ENCODE results near the gene CCDC92B. TPM values are rescaled to one million over a fixed set of nuclear protein-coding genes. Genes with fewer than 3 reads are reported as not detected.

Gene CCDC92B
- total RNA-seq, 2 experiments from 2014 or later = 0.08 to 0.09 TPM

DNA sequence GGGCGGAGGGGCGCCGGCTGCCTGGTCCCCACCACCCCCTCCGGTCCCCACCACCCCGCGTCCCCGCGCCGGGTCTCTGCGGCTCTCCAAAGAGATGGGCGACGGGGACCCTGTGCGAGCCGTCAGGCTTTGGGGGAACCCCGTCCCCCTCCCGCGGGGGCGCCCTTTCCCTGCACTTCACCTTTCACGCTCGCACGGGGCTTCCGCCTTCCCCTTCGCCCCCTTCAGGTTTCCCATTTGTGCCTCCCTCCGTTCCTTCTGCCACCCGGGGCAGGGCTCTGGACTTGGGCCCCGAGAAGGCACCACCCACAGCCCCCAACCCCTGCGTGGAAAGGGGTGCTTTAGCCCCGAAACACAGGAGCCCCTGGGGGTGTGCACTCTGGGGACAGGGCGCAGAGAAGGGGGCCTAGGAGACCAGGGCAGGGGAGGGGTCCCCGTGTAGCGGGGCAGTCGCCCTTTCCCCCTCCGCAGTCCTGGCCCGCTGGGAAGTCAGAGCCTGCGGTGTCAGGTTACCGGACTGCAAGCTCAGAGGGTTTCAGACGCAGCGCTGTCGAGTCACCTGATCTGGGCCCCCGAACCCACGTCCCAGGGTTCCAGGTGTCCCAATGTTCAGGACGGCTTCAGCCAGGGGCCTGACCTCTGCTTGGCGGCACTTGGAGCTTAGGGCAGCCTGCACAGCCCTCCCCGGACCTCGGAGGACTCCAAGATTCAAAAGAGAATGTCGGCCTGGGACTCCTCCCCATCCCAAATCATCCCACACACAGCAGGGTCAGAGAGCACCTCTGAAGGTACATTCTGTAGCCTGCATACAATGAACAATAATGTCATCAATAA lies 6.7 kb upstream of the CCDC92B start:
- peaks cover 52% of the 10 kb centered on the region for H3K27me3 Mint-ChIP-seq

DNA sequence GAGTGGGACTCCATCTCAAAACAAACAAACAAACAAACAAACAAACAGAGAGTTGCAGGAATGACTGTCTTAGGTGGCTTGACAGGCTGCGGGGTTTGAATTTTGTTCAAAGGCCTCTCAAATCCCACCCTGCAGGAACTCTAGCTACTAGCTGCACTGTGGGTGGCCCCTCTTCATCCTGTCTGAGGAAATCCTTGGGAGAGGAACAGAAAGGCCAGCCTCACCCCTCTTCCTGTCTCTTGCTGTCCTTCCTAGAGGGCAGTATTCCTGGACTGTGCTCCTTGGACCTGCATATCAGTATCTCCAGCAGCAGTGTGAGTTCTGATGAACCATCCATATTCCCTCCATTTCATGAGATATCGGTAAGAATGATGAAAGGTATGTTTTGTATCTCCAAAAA lies 2.0 kb upstream of the CCDC92B start:
- POLR2A ChIA-PET = no interaction called here
- Mint-ChIP-seq H3K36me3 (no peaks in the 10 kb centered on the region), H3K27me3 (peaks cover 56% of the 10 kb centered on the region), H3K4me1 (no peaks in the 10 kb centered on the region), H3K4me3 (no peak overlapping the region), H3K9me3 (no peaks in the 10 kb centered on the region), H3K27ac (no peak overlapping the region)
- DNase-seq = no peak
- no peak for ATAC-seq (ENCODE audit: low read depth)

More for the DNA sequence above, 6.7 kb upstream of the CCDC92B start:
- ATAC-seq (ENCODE audit: low read depth) = no peak
- no peaks in the 10 kb centered on the region for H3K9me3 Mint-ChIP-seq
- no peak overlapping the region for H3K27ac Mint-ChIP-seq
- no peaks in the 10 kb centered on the region for H3K4me1 Mint-ChIP-seq
- no peak for DNase-seq
- no peaks in the 10 kb centered on the region for H3K36me3 Mint-ChIP-seq
- H3K4me3 Mint-ChIP-seq = no peak overlapping the region
- POLR2A ChIA-PET = no interaction called here

DNA sequence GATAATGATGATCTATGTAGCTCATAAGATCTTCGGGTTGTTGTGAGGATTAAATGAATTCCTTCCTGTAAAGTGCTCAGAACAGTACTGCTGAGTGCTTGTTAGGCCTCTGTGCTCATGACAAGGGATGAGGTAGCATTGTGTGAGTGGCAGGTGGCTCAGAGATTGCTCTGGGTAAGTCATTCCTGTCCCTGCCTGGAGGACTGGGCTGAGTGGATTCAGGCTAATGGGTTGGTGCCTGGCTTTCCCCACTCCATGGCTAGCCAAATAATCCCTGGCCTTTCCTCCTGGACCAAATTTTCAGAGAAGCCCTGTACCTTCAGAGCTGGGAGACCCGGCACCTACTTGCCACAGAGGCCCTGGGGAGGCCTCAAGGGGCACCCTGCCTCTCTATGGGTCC lies 1.3 kb upstream of the CCDC92B start:
- Mint-ChIP-seq H3K4me1 (no peaks in the 10 kb centered on the region), H3K4me3 (no peak overlapping the region), H3K27me3 (peaks cover 54% of the 10 kb centered on the region), H3K27ac (no peak overlapping the region), H3K9me3 (no peaks in the 10 kb centered on the region), H3K36me3 (no peaks in the 10 kb centered on the region)
- POLR2A ChIA-PET = no interaction called here
- DNase-seq (no peak), ATAC-seq (ENCODE audit: low read depth) (no peak)

DNA sequence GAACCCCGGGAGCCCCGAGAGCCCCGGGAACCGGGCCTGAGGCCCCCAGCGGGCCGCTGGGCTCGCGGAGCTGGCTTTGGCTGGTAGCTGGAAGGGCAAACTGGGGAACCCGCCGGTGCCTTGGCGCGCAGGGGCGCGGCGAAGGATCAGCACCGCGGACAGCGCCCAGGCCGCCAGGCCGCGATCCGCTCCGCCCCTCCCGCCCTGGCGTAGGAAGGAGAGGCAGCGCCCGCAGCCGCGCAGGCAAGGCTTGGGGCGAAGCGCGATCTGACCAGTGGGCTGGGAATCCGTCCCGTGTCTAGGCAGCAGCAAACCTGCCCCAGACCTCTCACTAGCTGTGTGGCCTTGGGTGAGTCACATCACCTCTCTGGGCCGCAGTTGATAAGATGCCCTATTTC lies 331 bp upstream of the CCDC92B start:
- POLR2A ChIA-PET = no interaction called here
- H3K4me3 Mint-ChIP-seq = no peak overlapping the region
- peaks cover 52% of the 10 kb centered on the region for H3K27me3 Mint-ChIP-seq
- H3K36me3 Mint-ChIP-seq = no peaks in the 10 kb centered on the region
- DNase-seq (peak; percentile 90), ATAC-seq (ENCODE audit: low read depth) (peak; percentile 90)
- no peak overlapping the region for H3K27ac Mint-ChIP-seq
- no peaks in the 10 kb centered on the region for H3K4me1 Mint-ChIP-seq
- H3K9me3 Mint-ChIP-seq = no peaks in the 10 kb centered on the region

DNA sequence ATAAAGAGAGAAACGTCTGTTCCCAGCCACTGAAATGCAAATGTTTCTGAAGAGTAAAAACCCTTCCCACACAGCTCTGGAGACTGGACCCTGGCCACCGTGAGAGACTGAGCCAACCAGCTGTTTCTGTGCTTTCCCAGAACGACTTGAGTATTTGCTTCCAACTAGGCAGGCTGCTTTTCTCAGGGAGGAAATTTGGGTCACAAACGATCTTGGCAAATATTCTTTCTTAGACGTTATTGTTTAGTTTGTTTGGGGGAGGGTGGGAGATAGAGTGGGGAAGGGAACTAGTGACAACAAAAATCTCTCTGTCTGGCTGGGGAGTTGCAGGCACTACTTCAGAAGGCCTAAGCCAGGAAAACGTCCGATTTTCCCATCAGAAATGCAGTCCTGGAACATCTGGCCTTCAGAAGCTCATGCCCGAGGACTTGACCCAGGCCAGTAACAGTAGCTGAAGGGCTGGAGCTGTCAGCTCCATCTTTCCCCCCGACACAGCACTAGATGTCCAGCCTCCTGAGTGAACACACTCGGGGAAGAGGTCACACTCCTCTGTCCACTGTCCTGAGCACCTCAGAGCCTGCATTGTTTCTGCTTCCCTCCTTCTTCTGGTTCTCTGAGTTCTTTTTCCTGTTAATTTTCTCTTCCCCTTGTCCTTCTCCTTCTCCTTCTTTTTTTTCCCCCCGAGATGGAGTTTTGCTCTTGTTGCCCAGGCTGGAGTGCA lies 4.0 kb downstream of the CCDC92B start:
- H3K27ac Mint-ChIP-seq = no peak overlapping the region
- POLR2A ChIA-PET = no interaction called here
- no peaks in the 10 kb centered on the region for H3K9me3 Mint-ChIP-seq
- ATAC-seq (ENCODE audit: low read depth) (no peak), DNase-seq (no peak)
- no peak overlapping the region for H3K4me3 Mint-ChIP-seq
- peaks cover 26% of the 10 kb centered on the region for H3K27me3 Mint-ChIP-seq
- no peaks in the 10 kb centered on the region for H3K36me3 Mint-ChIP-seq
- H3K4me1 Mint-ChIP-seq = no peaks in the 10 kb centered on the region

DNA sequence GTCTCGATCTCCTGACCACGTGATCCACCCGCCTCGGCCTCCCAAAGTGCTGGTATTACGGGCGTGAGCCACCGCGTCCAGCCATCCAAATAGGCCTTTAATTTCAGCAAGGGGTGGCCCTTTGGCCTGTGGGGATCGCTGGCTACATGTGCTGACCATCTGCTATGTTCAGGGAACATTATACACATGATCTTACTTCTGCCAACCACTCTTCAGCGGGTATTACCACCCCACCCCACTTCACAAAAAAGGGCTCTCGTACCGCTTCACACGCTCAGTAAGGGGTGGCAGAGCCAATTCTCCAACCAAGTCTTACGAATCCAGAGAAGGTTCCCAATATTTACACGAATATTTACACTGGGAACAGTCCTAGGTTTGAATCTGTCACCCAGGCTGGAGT lies 11.8 kb downstream of the CCDC92B start:
- Mint-ChIP-seq H3K9me3 (no peaks in the 10 kb centered on the region), H3K4me1 (peaks cover 3% of the 10 kb centered on the region), H3K36me3 (no peaks in the 10 kb centered on the region), H3K27me3 (peaks cover 5% of the 10 kb centered on the region), H3K4me3 (no peak overlapping the region), H3K27ac (no peak overlapping the region)
- POLR2A ChIA-PET = no interaction called here
- DNase-seq (no peak), ATAC-seq (ENCODE audit: low read depth) (no peak)

DNA sequence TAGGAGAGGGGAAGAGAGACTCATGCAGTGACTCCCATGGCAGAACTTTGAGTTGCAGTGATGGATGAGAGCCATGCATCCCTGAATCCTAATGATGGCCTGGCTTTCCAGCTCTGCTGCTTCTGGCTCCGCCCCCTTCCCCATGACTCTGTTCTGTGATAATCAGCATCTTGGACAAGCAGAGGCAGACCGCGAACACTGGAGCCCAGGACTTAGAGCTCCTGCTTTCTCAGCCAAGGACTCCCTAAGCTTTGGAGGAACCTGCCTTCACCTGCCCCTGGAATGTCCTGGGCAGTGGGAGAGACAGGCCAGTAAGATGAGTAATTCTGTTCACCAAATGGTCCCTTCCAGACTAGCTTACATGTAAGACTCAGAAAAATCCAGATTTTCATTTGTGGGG lies 12.5 kb downstream of the CCDC92B start:
- no peak for DNase-seq
- POLR2A ChIA-PET = no interaction called here
- Mint-ChIP-seq H3K9me3 (no peaks in the 10 kb centered on the region), H3K36me3 (no peaks in the 10 kb centered on the region), H3K27ac (no peak overlapping the region), H3K27me3 (peaks cover 5% of the 10 kb centered on the region), H3K4me1 (peaks cover 3% of the 10 kb centered on the region), H3K4me3 (no peak overlapping the region)
- no peak for ATAC-seq (ENCODE audit: low read depth)

DNA sequence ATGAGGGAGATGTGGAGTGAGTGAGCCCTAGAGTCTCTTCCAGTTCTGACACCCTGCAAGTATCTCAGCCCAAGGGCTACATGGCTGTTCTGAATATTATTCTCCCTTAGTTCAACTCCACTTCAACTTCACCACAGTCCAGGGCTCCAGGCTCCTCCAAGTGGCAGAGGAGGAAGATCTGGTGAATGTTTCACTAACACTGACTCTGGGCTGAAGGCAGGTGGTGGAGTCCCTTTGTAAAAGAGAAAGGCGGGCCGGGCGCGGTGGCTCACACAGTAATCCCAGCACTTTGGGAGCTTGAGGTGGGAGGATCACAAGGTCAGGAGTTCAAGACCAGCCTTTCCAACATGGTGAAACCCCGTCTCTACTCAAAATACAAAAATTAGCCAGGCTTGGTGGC lies 13.6 kb downstream of the CCDC92B start:
- H3K9me3 Mint-ChIP-seq = no peaks in the 10 kb centered on the region
- H3K4me1 Mint-ChIP-seq = peaks cover 3% of the 10 kb centered on the region
- POLR2A ChIA-PET = no interaction called here
- ATAC-seq (ENCODE audit: low read depth) (no peak), DNase-seq (no peak)
- H3K36me3 Mint-ChIP-seq = no peaks in the 10 kb centered on the region
- H3K27ac Mint-ChIP-seq = no peak overlapping the region
- peaks cover 5% of the 10 kb centered on the region for H3K27me3 Mint-ChIP-seq
- H3K4me3 Mint-ChIP-seq = no peak overlapping the region

DNA sequence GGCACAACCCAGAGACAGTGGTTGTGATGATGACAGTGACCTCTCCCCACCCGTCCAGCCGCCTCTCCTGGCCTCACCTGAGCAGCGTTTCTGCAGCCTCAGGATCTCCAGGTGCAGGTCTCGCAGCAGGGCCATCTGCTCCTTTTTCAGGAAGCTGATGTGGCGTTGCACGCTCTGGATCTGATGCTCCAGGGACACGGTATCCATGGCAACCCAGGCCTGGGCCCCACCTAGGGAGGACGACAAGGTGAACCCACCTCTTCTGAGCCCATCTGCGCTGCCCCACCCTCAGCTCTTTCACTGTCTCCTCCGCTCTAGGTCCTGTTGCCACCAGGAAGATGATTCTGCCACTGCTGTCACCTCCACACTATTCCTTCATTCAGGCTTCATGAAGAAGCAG lies 14.5 kb downstream of the CCDC92B start:
- Mint-ChIP-seq H3K36me3 (no peaks in the 10 kb centered on the region), H3K27ac (no peak overlapping the region), H3K4me1 (peaks cover 3% of the 10 kb centered on the region)

DNA sequence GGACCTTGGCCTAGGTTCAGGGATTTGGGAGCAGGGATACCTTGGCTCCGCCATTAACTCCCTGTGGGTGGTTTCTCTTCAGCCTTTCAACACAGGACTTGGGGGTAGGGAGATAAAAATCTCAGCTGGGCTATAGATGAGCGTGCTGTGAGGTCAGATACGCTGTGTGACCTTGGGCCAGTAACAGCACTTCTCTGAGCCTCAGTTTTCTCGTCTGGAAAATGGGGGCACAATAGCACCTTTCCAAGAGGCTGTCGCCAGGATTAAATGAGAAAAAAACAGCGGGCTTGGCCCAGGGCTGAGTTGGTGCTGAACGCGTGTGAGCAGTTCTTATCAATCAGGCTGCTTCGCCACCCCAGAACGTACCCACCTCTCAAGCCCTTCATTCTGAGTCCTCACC lies 17.6 kb downstream of the CCDC92B start:
- no peak for ATAC-seq (ENCODE audit: low read depth)
- H3K4me3 Mint-ChIP-seq = no peak overlapping the region
- H3K36me3 Mint-ChIP-seq = no peaks in the 10 kb centered on the region
- H3K9me3 Mint-ChIP-seq = no peaks in the 10 kb centered on the region
- DNase-seq = no peak
- peaks cover 4% of the 10 kb centered on the region for H3K27me3 Mint-ChIP-seq
- H3K4me1 Mint-ChIP-seq = peaks cover 3% of the 10 kb centered on the region
- POLR2A ChIA-PET = no interaction called here
- no peak overlapping the region for H3K27ac Mint-ChIP-seq

More for the DNA sequence above, 14.5 kb downstream of the CCDC92B start:
- H3K9me3 Mint-ChIP-seq = no peaks in the 10 kb centered on the region
- peaks cover 5% of the 10 kb centered on the region for H3K27me3 Mint-ChIP-seq
- DNase-seq = no peak
- H3K4me3 Mint-ChIP-seq = no peak overlapping the region
- no peak for ATAC-seq (ENCODE audit: low read depth)
- POLR2A ChIA-PET = no interaction called here

DNA sequence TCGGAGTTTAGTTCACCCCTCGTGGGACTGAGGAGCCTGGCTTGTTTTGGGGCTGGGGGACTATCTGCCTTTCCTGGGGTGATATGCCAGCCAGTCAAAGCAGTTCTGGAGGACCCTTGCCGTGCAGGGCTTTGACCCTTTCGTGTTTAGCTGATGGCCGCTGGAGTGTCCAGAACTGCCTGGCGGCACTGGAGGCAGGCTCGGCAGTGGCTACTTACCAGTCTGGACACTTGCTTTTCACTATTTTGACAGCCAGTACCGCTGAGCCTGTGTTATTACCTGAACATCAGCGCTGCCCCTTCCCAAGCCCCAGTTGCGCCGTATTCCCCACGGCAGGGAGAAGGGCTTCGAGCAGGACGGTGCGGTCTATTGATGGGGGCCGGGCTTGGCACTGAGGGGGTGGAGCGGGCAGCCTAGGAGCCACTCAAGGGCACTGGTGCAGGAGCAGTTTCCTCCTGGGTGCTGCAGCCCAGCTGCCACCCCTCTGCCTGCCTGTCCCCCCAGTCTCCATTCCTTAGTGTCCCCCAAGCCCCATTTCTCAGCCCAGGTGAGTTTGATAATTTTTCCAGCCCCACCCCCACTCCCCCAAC lies 18.6 kb downstream of the CCDC92B start:
- Mint-ChIP-seq H3K4me3 (no peak overlapping the region), H3K36me3 (no peaks in the 10 kb centered on the region), H3K9me3 (no peaks in the 10 kb centered on the region), H3K27ac (no peak overlapping the region), H3K4me1 (peaks cover 3% of the 10 kb centered on the region), H3K27me3 (peaks cover 6% of the 10 kb centered on the region)
- POLR2A ChIA-PET = no interaction called here
- DNase-seq (no peak), ATAC-seq (ENCODE audit: low read depth) (no peak)

DNA sequence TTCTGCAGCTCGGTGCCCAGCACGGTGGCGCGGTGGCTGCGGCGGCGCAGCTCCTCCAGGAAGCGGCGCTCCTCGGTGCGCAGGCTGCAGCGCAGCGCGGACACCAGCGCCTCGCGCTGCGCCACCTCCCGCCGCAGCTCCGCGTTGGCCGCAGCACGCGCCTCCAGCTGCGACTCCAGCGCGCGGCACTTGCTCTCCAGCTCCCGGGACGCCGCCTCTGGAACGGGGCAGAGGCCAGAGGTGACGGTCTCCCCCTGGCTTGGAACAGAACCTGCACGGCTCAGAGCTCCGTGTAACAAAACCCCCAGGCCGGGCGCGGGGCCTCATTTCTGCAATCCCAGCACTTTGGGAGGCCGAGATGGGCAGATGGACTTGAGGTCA lies 24.7 kb downstream of the CCDC92B start:
- H3K27me3 Mint-ChIP-seq = peaks cover 21% of the 10 kb centered on the region
- peak overlapping the region; percentile 37 for H3K4me3 Mint-ChIP-seq
- POLR2A ChIA-PET = no interaction called here
- H3K4me1 Mint-ChIP-seq = peaks cover 4% of the 10 kb centered on the region
- ATAC-seq (ENCODE audit: low read depth) (peak; percentile 73), DNase-seq (peak; percentile 62)
- H3K36me3 Mint-ChIP-seq = no peaks in the 10 kb centered on the region
- no peak overlapping the region for H3K27ac Mint-ChIP-seq
- no peaks in the 10 kb centered on the region for H3K9me3 Mint-ChIP-seq

DNA sequence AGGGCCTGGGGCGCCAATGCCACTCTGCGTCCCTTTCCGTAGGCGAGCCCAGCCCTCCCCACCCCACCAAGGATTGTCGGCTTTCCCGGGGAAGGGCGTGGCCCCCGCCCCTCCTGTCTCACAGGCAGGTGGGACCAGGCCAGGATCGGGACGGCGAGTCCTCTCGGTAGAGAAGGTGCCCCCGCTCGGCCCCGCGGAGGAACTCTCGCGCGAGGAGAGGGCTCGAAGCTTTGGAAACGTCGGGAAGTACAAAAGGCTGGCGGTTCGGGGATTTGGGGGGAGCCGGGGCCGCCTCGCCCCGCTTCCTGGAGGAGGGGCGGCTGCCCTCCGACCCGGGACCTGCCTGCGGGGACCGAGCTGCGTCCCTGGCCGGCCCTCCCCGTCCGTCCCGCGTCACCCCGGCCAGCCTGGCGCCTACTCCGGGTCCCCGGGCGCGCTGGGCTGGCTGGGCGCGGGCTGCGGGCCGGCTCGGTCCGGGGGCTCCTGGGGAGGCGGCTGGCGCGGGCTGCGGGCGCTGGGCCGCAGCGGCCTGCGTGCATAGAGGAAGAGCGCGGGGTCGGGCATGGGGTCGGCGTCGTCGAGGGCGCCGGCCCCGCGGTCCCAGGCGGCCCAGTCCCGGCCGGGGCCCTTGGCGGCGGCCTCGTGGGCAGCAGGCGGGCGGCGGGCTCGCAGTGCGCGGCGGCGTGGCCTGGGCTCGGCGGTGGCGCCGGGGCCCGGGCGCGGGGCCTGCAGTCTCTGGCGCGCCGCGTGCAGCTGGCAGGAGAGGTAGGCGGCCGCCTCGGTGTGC lies 25.3 kb downstream of the CCDC92B start:
- POLR2A ChIA-PET = no interaction called here
- no peak for DNase-seq
- peaks cover 21% of the 10 kb centered on the region for H3K27me3 Mint-ChIP-seq
- H3K36me3 Mint-ChIP-seq = no peaks in the 10 kb centered on the region
- H3K9me3 Mint-ChIP-seq = no peaks in the 10 kb centered on the region
- ATAC-seq (ENCODE audit: low read depth) = peak; percentile 30
- no peak overlapping the region for H3K27ac Mint-ChIP-seq
- no peak overlapping the region for H3K4me3 Mint-ChIP-seq
- H3K4me1 Mint-ChIP-seq = peaks cover 5% of the 10 kb centered on the region
